HCT116 (cell line): ENCODE results near the gene PNMT. TPM values are rescaled to one million over a fixed set of nuclear protein-coding genes. Genes with fewer than 3 reads are reported as not detected.
A peak's percentile ranks its signal among the peaks of the same experiment; 100 is the strongest.

Source experiments
- ATAC-seq: fragments of 200-7000 bp; cut with Tn5 transposase; 2 replicates; pipeline ENCODE4 v1.9.1; 2020; ENCODE audit warnings: mild to moderate bottlenecking, moderate library complexity
- BruUV-seq: library from RNA; stranded (reverse); fragments of 400-500 nt; replicated peaks from 2 replicates; lab custom pipeline; 2021; lab: Mats Ljungman, UMichigan
- CTCF ChIA-PET: fragments of 300-600 bp; sonication (Branson Sonifier 250); formaldehyde crosslinking; loops from one replicate; lab custom pipeline; 2021; ENCODE audit warnings: antibody characterized with exemption; lab: Charles Lee
- POLR2A ChIA-PET: fragments of 300-600, 350-600 bp; sonication (Branson Sonifier 250); formaldehyde crosslinking; loops from one replicate; lab custom pipeline; 2021; ENCODE audit warnings: antibody characterized with exemption; lab: Charles Lee
- RAD21 ChIA-PET, 2 experiments: fragments of 300-600 bp; sonication (Branson Sonifier 250); formaldehyde crosslinking; loops; one replicate each; lab custom pipeline; 2023; ENCODE audit warnings: low total read pairs in 2 of 2; ENCODE audit not compliant: uncharacterized antibody in 2 of 2, unreplicated experiment in 2 of 2, low non-redundant PET in 1 of 2; lab: Charles Lee
- DNase-seq: peaks from one replicate; pipeline ENCODE4 v3.0.0-alpha.2; 2010; ENCODE audit warnings: low read depth, low spot score
- H2AFZ ChIP-seq: fragments of 200-600 bp; shearing (Covaris generic), sonication (generic); 2 replicates; pipeline ENCODE4 v1.6.1; 2017; ENCODE audit warnings: low read depth, mixed run types, mixed read lengths, antibody characterized with exemption, low read length; ENCODE audit not compliant: poor library complexity, severe bottlenecking
- H3K27ac ChIP-seq: 2 replicates; pipeline ENCODE4 v1.5.1; 2012; ENCODE audit warnings: low read depth, low read length
- H3K27me3 ChIP-seq: fragments of 200-600 bp; sonication (generic); 2 replicates; pipeline ENCODE4 v1.6.1; 2016; ENCODE audit warnings: mixed run types, low read length, mixed read lengths; ENCODE audit not compliant: insufficient read depth
- H3K36me3 ChIP-seq, 2 experiments: fragments of 200-500 bp in 1 of 2; fragments of 200-600 bp in 1 of 2; sonication (Bioruptor generic) in 1 of 2; sonication (generic) in 1 of 2; 2 replicates each; pipeline versions ENCODE4 v1.5.1 to v1.6.1; 2014 to 2016; ENCODE audit warnings: low read length in 2 of 2, inconsistent platforms in 1 of 2, mixed read lengths in 1 of 2, mixed run types in 1 of 2; ENCODE audit not compliant: insufficient read depth in 2 of 2, control insufficient read depth in 1 of 2
- H3K4me1 ChIP-seq, 2 experiments: fragments of 200-600 bp in 1 of 2; sonication (generic) in 1 of 2; 2 replicates each; pipeline versions ENCODE4 v1.5.1 to v1.6.1; 2012 to 2017; ENCODE audit warnings: low read length in 2 of 2, inconsistent platforms in 1 of 2, mild to moderate bottlenecking in 1 of 2, mixed read lengths in 1 of 2, mixed run types in 1 of 2, moderate library complexity in 1 of 2; ENCODE audit not compliant: insufficient read depth in 2 of 2, control insufficient read depth in 1 of 2
- H3K4me2 ChIP-seq: fragments of 200-600 bp; sonication (generic); 2 replicates; pipeline ENCODE4 v1.6.1; 2017; ENCODE audit warnings: mixed run types, low read length, mixed read lengths
- H3K4me3 ChIP-seq, 2 experiments: fragments of 200-600 bp in 1 of 2; sonication (generic) in 1 of 2; replicated peaks in 1 of 2; 2 replicates each; pipeline ENCODE4 v1.5.1; 2011 to 2016; ENCODE audit warnings: low read length in 2 of 2, control low read depth in 1 of 2, low read depth in 1 of 2, mild to moderate bottlenecking in 1 of 2, mixed read lengths in 1 of 2, mixed run types in 1 of 2
- H3K79me2 ChIP-seq: fragments of 200-600 bp; sonication (generic); 2 replicates; pipeline ENCODE4 v1.6.1; 2017; ENCODE audit warnings: mild to moderate bottlenecking, mixed run types, low read length, moderate library complexity, mixed read lengths; ENCODE audit not compliant: insufficient read depth
- H3K9ac ChIP-seq: fragments of 200-600 bp; sonication (generic); 2 replicates; pipeline ENCODE4 v1.6.1; 2016; ENCODE audit warnings: low read length, mixed read lengths
- H3K9me2 ChIP-seq: fragments of 200-600 bp; sonication (generic), shearing (Covaris generic); 2 replicates; pipeline ENCODE4 v1.6.1; 2017; ENCODE audit warnings: mixed run types, mild to moderate bottlenecking, moderate library complexity; ENCODE audit not compliant: insufficient read depth
- H3K9me3 ChIP-seq, 2 experiments: fragments of 200-500 bp in 1 of 2; fragments of 200-600 bp in 1 of 2; sonication (Bioruptor generic) in 1 of 2; sonication (generic) in 1 of 2; 2 replicates each; pipeline ENCODE4 v1.6.1; 2014 to 2017; ENCODE audit warnings: low read length in 2 of 2, mixed read lengths in 2 of 2, inconsistent platforms in 1 of 2, low read depth in 1 of 2, mild to moderate bottlenecking in 1 of 2, mixed run types in 1 of 2, moderate library complexity in 1 of 2; ENCODE audit not compliant: control insufficient read depth in 1 of 2, insufficient read depth in 1 of 2
- H4K20me1 ChIP-seq: fragments of 200-600 bp; sonication (generic), shearing (Covaris generic); 2 replicates; pipeline ENCODE4 v1.6.1; 2017; ENCODE audit warnings: mixed run types, mild to moderate bottlenecking, moderate library complexity; ENCODE audit not compliant: insufficient read depth
- CBX3 ChIP-seq: IDR thresholded peaks from 2 replicates; pipeline ENCODE4 v1.6.1; 2012; ENCODE audit warnings: low read depth
- CEBPB ChIP-seq: IDR thresholded peaks from 2 replicates; pipeline ENCODE4 v1.6.1; 2012; ENCODE audit warnings: low read depth
- EGR1 ChIP-seq: IDR thresholded peaks from 2 replicates; pipeline ENCODE4 v1.6.1; 2012; ENCODE audit warnings: low read depth
- ELF1 ChIP-seq: IDR thresholded peaks from 2 replicates; pipeline ENCODE4 v1.6.1; 2012; ENCODE audit warnings: low read depth, borderline replicate concordance
- EZH2 ChIP-seq: fragments of 200-600 bp; sonication (generic); IDR thresholded peaks from 2 replicates; pipeline ENCODE4 v1.6.1; 2017; ENCODE audit warnings: antibody characterized with exemption, mixed run types
- FOSL1 ChIP-seq: IDR thresholded peaks from 2 replicates; pipeline ENCODE4 v1.6.1; 2012; ENCODE audit warnings: low read depth
- JUND ChIP-seq: IDR thresholded peaks from 2 replicates; pipeline ENCODE4 v1.6.1; 2012
- MAX ChIP-seq: IDR thresholded peaks from 2 replicates; pipeline ENCODE4 v1.6.1; 2012
- POLR2A ChIP-seq: IDR thresholded peaks from 2 replicates; pipeline ENCODE4 v1.7.0; 2011; ENCODE audit warnings: borderline replicate concordance; ENCODE audit not compliant: insufficient read depth, insufficient read length; ENCODE audit errors: extremely low read depth
- REST ChIP-seq: IDR thresholded peaks from 2 replicates; pipeline ENCODE4 v1.6.1; 2012; ENCODE audit warnings: low read depth
- SIN3A ChIP-seq: IDR thresholded peaks from 2 replicates; pipeline ENCODE4 v1.6.1; 2012; ENCODE audit warnings: low read depth
- SP1 ChIP-seq: IDR thresholded peaks from 2 replicates; pipeline ENCODE4 v1.6.1; 2012; ENCODE audit warnings: low read depth
- ZNF274 ChIP-seq: fragments of 200-500 bp; sonication (Bioruptor generic); IDR thresholded peaks from 2 replicates; pipeline ENCODE4 v1.6.1; 2014; ENCODE audit warnings: mild to moderate bottlenecking, low read depth, low read length, inconsistent platforms
- intact Hi-C: fragments of 100-400 bp; cut with micrococcal nuclease; formaldehyde crosslinking; loops from 2 replicates; pipeline ENCODE4 v1.10.0; 2022
- total RNA-seq: library from RNA; stranded (reverse); gene quantifications from one replicate; pipeline ENCODE4 v1.2.1, GENCODE V29; 2021; ENCODE audit not compliant: unreplicated experiment
- TF ChIP-seq, protein P1 (sequence below): IDR thresholded peaks from 2 replicates; pipeline ENCODE4 v1.6.1; 2012

PNMT gene
- total RNA-seq, 1 experiment from 2014 or later = not detected

GRCh38 chr17:39635614-39636176 lies 32.6 kb upstream of the PNMT start:
- TF ChIP-seq MAX (no peak), SIN3A (no peak), POLR2A (no peak), EZH2 (no peak), ZNF274 (no peak), EGR1 (no peak), CEBPB (no peak), FOSL1 (no peak), SP1 (no peak), CBX3 (no peak), JUND (no peak), REST (no peak), ELF1 (no peak)
- TF ChIP-seq, protein P1, sequence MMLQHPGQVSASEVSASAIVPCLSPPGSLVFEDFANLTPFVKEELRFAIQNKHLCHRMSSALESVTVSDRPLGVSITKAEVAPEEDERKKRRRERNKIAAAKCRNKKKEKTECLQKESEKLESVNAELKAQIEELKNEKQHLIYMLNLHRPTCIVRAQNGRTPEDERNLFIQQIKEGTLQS = no peak
- no peak overlapping the region for H3K27ac ChIP-seq
- H3K4me1 ChIP-seq = peaks cover 56 to 73% of the 10 kb centered on the region in 2 experiments
- H3K79me2 ChIP-seq = peaks cover 30% of the 10 kb centered on the region
- peak overlapping the region; percentile 94 for H3K4me2 ChIP-seq
- H4K20me1 ChIP-seq = no peaks in the 10 kb centered on the region
- no peaks in the 10 kb centered on the region for H3K9me2 ChIP-seq
- H2AFZ ChIP-seq = no peak overlapping the region
- intact Hi-C loops = loop anchor here (2.0 kb wide), 1 partner anchor 39 kb away; no protein-coding TSS in a partner anchor
- RAD21 ChIA-PET = interaction anchor here (1.1 to 1.3 kb wide), 2 partner anchors 13 to 17 kb away, joined by 3 to 4 read pairs; no protein-coding TSS in a partner anchor
- no peak for DNase-seq
- no peaks in the 10 kb centered on the region for H3K36me3 ChIP-seq
- H3K4me3 ChIP-seq = no peak overlapping the region; a peak in 1 of 4 replicates
- peak overlapping the region; percentile 90; the same call in 1 of the 2 replicates for H3K9ac ChIP-seq
- no peaks in the 10 kb centered on the region for H3K27me3 ChIP-seq
- CTCF ChIA-PET = interaction anchor here (1.8 to 8.3 kb wide), 3 partner anchors 13 to 18 kb away, joined by 8 to 157 read pairs (median 22); no protein-coding TSS in a partner anchor
- no peaks in the 10 kb centered on the region for H3K9me3 ChIP-seq
- POLR2A ChIA-PET = no interaction called here
- no TSS peak for BruUV-seq
- no peak for ATAC-seq
